HepG2 (cell line): ENCODE results near the gene KLHL36. TPM values are rescaled to one million over a fixed set of nuclear protein-coding genes. Genes with fewer than 3 reads are reported as not detected.

ENCODE experiments used
- ARHGAP35 ChIP-seq: sonication (generic); formaldehyde crosslinking; IDR thresholded peaks from 2 replicates; pipeline ENCODE4 v1.9.0; 2022; ENCODE audit warnings: mild to moderate bottlenecking, inconsistent platforms, moderate library complexity, missing genetic modification reagents, borderline replicate concordance
- CCDC6 ChIP-seq: sonication (generic); formaldehyde crosslinking; IDR thresholded peaks from 2 replicates; pipeline ENCODE4 v1.8.1; 2022; ENCODE audit warnings: mild to moderate bottlenecking, missing genetic modification reagents, moderate library complexity
- CEBPZ ChIP-seq: IDR thresholded peaks from 2 replicates; pipeline ENCODE4 v1.6.1; 2012; ENCODE audit warnings: low read length, improper control_type of control experiment
- DNMT1 ChIP-seq: sonication (generic); formaldehyde crosslinking; IDR thresholded peaks from 2 replicates; pipeline ENCODE4 v1.5.1; 2020; ENCODE audit warnings: mild to moderate bottlenecking, missing genetic modification reagents
- E2F5 ChIP-seq: sonication (generic); formaldehyde crosslinking; conservative IDR thresholded peaks from 2 replicates; pipeline ENCODE4 v1.4.0; 2020; ENCODE audit warnings: missing genetic modification reagents
- FOXA1 ChIP-seq, 2 experiments: fragments of 450-650 bp in 1 of 2; sonication (generic) in 1 of 2; formaldehyde crosslinking in 1 of 2; IDR thresholded peaks; 2 replicates each; pipeline versions ENCODE4 v1.4.0 to v1.6.1; 2016 to 2020; ENCODE audit warnings: missing genetic modification reagents in 1 of 2
- HES4 ChIP-seq: sonication (generic); formaldehyde crosslinking; IDR thresholded peaks from 2 replicates; pipeline ENCODE4 v1.9.0; 2021; ENCODE audit warnings: mild to moderate bottlenecking, missing genetic modification reagents, borderline replicate concordance
- KDM6A ChIP-seq: IDR thresholded peaks from 2 replicates; pipeline ENCODE4 v1.6.1; 2016; ENCODE audit warnings: low read depth
- MXI1 ChIP-seq: IDR thresholded peaks from 3 replicates; pipeline ENCODE4 v1.6.1; 2012; ENCODE audit warnings: low read depth, low read length, inconsistent platforms, borderline replicate concordance
- RBFOX2 ChIP-seq: fragments of 200-400 bp; formaldehyde crosslinking; IDR thresholded peaks from 2 replicates; pipeline ENCODE4 v1.6.1; 2017; ENCODE audit warnings: low read depth, mild to moderate bottlenecking, low read length
- RCOR2 ChIP-seq: IDR thresholded peaks from 2 replicates; pipeline ENCODE4 v1.6.1; 2016; ENCODE audit warnings: missing biosample characterization, missing genetic modification reagents
- RNF219 ChIP-seq: sonication (generic); formaldehyde crosslinking; IDR thresholded peaks from 2 replicates; pipeline ENCODE4 v1.5.0; 2020; ENCODE audit warnings: mild to moderate bottlenecking, missing genetic modification reagents
- SMAD9 ChIP-seq: sonication (generic); formaldehyde crosslinking; IDR thresholded peaks from 2 replicates; pipeline ENCODE4 v1.5.1; 2020; ENCODE audit warnings: mild to moderate bottlenecking, missing genetic modification reagents
- TIGD3 ChIP-seq: sonication (generic); formaldehyde crosslinking; IDR thresholded peaks from 2 replicates; pipeline ENCODE4 v1.5.1; 2020; ENCODE audit warnings: mild to moderate bottlenecking, missing genetic modification reagents, borderline replicate concordance
- ZFP37 ChIP-seq: sonication (generic); formaldehyde crosslinking; IDR thresholded peaks from 2 replicates; pipeline ENCODE4 v1.4.0; 2020; ENCODE audit warnings: missing genetic modification reagents, borderline replicate concordance
- ZNF207 ChIP-seq: fragments of 450-650 bp; IDR thresholded peaks from 2 replicates; pipeline ENCODE4 v1.6.1; 2016; ENCODE audit warnings: antibody characterized with exemption, borderline replicate concordance
- ZNF558 ChIP-seq: sonication (generic); formaldehyde crosslinking; IDR thresholded peaks from 2 replicates; pipeline ENCODE4 v1.9.0; 2022; ENCODE audit warnings: mild to moderate bottlenecking, missing genetic modification reagents, borderline replicate concordance
- ZNF616 ChIP-seq: sonication (generic); formaldehyde crosslinking; IDR thresholded peaks from 2 replicates; pipeline ENCODE4 v1.5.0; 2020; ENCODE audit warnings: low read depth, mild to moderate bottlenecking, missing genetic modification reagents
- ZNF784 ChIP-seq: sonication (generic); formaldehyde crosslinking; IDR thresholded peaks from 2 replicates; pipeline ENCODE4 v1.5.1; 2020; ENCODE audit warnings: missing genetic modification reagents, mild to moderate bottlenecking, borderline replicate concordance
- ZNF891 ChIP-seq: sonication (generic); formaldehyde crosslinking; IDR thresholded peaks from 2 replicates; pipeline ENCODE4 v1.5.0; 2020; ENCODE audit warnings: mild to moderate bottlenecking, missing genetic modification reagents
- ZZZ3 ChIP-seq: sonication (generic); formaldehyde crosslinking; IDR thresholded peaks from 2 replicates; pipeline ENCODE4 v1.4.0; 2020; ENCODE audit warnings: missing genetic modification reagents, mild to moderate bottlenecking, borderline replicate concordance
- polyA plus RNA-seq, 8 experiments: library from polyadenylated mRNA; depleted of rRNA in 3 of 8; stranded (reverse) in 7 of 8; unstranded in 1 of 8; fragments of >200 nt; fragmentation: Illumina TruSeq in 4 of 8; extraction: Trizol in 4 of 8; gene quantifications; 2 replicates each; pipeline versions ENCODE4 v1.2.1 to v1.2.3, GENCODE V29; 2011 to 2016; ENCODE audit warnings: low read depth in 4 of 8, missing spikeins in 1 of 8, mixed read lengths in 1 of 8; ENCODE audit not compliant: insufficient read depth in 1 of 8
- total RNA-seq, 5 experiments: library from RNA; depleted of rRNA; stranded (reverse); fragments of >200 nt; fragmentation: Illumina TruSeq; extraction: Trizol; gene quantifications; 2 replicates each; pipeline ENCODE4 v1.2.3, GENCODE V29; 2016; ENCODE audit warnings: low read depth in 1 of 5

Gene KLHL36
- total and polyA plus RNA-seq, 2 of the 13 experiments (the other 11 are each of a cell fraction or from before 2014, with no cell fraction given) = 24.3 to 26.0 TPM

- TF ChIP-seq RBFOX2 = no peak
- peak; percentile 54; the same call in 1 of the 2 replicates for TF ChIP-seq SMAD9
- TF ChIP-seq ARHGAP35 (CRISPR knock-in tag) = peak; percentile 94
- no peak for TF ChIP-seq CEBPZ
- TF ChIP-seq ZNF891 (CRISPR knock-in tag) = no peak
- TF ChIP-seq ZNF616 (CRISPR knock-in tag) = no peak
- TF ChIP-seq ZFP37 (CRISPR knock-in tag) = no peak; the same call in 1 of the 2 replicates
- TF ChIP-seq ZNF784 = no peak; the same call in 1 of the 2 replicates
- 0 out of 2 replicates have a peak, but pooled peaks have one; percentile 15 for TF ChIP-seq E2F5 (CRISPR knock-in tag)
- TF ChIP-seq KDM6A (CRISPR knock-in tag) = no peak
- no peak for TF ChIP-seq RCOR2
- no peak for TF ChIP-seq ZNF558 (CRISPR knock-in tag)
- no peak for TF ChIP-seq RNF219 (CRISPR knock-in tag)
- TF ChIP-seq FOXA1 (IDR thresholded peaks at IDR 0.05) = no peak
- no peak for TF ChIP-seq FOXA1 (CRISPR knock-in tag; IDR thresholded peaks at IDR 0.05)
- no peak for TF ChIP-seq HES4 (CRISPR knock-in tag)
- TF ChIP-seq ZNF207 = no peak
- TF ChIP-seq MXI1 = no peak
- no peak for TF ChIP-seq TIGD3
- TF ChIP-seq CCDC6 = no peak
- TF ChIP-seq ZZZ3 (CRISPR knock-in tag) = peak; percentile 69
- TF ChIP-seq DNMT1 = no peak
Observed at GRCh38 chr16:84699147-84699711, 50.9 kb downstream of the KLHL36 start (continued).
